HepG2 (cell line): Measurements from ENCODE around the gene ZFAND3. TPM values are rescaled to one million over a fixed set of nuclear protein-coding genes. Genes with fewer than 3 reads are reported as not detected.

ENCODE experiments used
- ATAC-seq: fragments of 200-7000 bp; cut with Tn5 transposase; 3 replicates; pipeline ENCODE4 v1.9.1; 2020; ENCODE audit warnings: mild to moderate bottlenecking, moderate library complexity
- BruUV-seq: library from RNA; stranded (reverse); fragments of 400-500 nt; replicated peaks from 2 replicates; lab custom pipeline; 2021; lab: Mats Ljungman, UMichigan
- CTCF ChIA-PET: fragments of 300-600 bp; formaldehyde crosslinking; extraction: SDS; loops from one replicate; lab custom pipeline; 2021; ENCODE audit warnings: low total read pairs, inconsistent platforms, low intra/inter-chr PET ratio; lab: Yijun Ruan, JAX
- POLR2A ChIA-PET: fragments of 350-600 bp; sonication (Branson Sonifier 250); formaldehyde crosslinking; loops from one replicate; lab custom pipeline; 2020; ENCODE audit warnings: antibody characterized with exemption, inconsistent platforms; lab: Yijun Ruan, JAX
- DNase-seq: peaks from one replicate; pipeline ENCODE4 v3.0.0-alpha.2; 2015; ENCODE audit warnings: low spot score
- FAIRE-seq: peaks from 3 replicates; lab custom pipeline; 2011; peaks lifted over from hg19 to GRCh38; lab: Jason Lieb, UNC
- H2AFZ ChIP-seq: one replicate; pipeline ENCODE4 v1.6.1; 2011; ENCODE audit warnings: low read length, inconsistent platforms
- H3K27ac ChIP-seq: fragments of 300-600 bp; 3 replicates; pipeline ENCODE4 v1.8.0; 2011; ENCODE audit warnings: mixed run types, mild to moderate bottlenecking, mixed read lengths, low read length, inconsistent platforms; ENCODE audit not compliant: insufficient read depth; ENCODE audit errors: extremely low read length
- H3K27me3 ChIP-seq, 2 experiments: fragments of 200-600 bp in 1 of 2; 2 replicates in 1 of 2; 3 replicates in 1 of 2; pipeline versions ENCODE4 v1.6.0 to v1.8.0; 2011; ENCODE audit warnings: low read length in 2 of 2, mild to moderate bottlenecking in 2 of 2, moderate library complexity in 2 of 2, inconsistent platforms in 1 of 2; ENCODE audit not compliant: insufficient read depth in 2 of 2, control insufficient read depth in 1 of 2
- H3K36me3 ChIP-seq, 2 experiments: fragments of 200-600 bp in 1 of 2; replicated peaks in 1 of 2; 2 replicates in 1 of 2; 3 replicates in 1 of 2; pipeline versions ENCODE4 v1.5.1 to v1.8.0; 2011; ENCODE audit warnings: low read length in 2 of 2, inconsistent platforms in 1 of 2; ENCODE audit not compliant: insufficient read depth in 2 of 2, control insufficient read depth in 1 of 2
- H3K4me1 ChIP-seq: 2 replicates; pipeline ENCODE4 v1.5.1; 2012; ENCODE audit warnings: low read length, inconsistent platforms; ENCODE audit not compliant: insufficient read depth
- H3K4me2 ChIP-seq: 2 replicates; pipeline ENCODE4 v1.6.0; 2011; ENCODE audit warnings: low read depth, low read length, inconsistent platforms
- H3K4me3 ChIP-seq, 3 experiments: fragments of 200-600 bp in 1 of 3; sonication (generic), shearing (Covaris generic) in 1 of 3; replicated peaks in 1 of 3; 2 replicates each; pipeline ENCODE4 v1.5.1; 2011 to 2016; ENCODE audit warnings: low read length in 3 of 3, inconsistent platforms in 2 of 3, low read depth in 2 of 3, mild to moderate bottlenecking in 2 of 3, control low read depth in 1 of 3, mixed read lengths in 1 of 3; ENCODE audit not compliant: insufficient read depth in 1 of 3
- H3K79me2 ChIP-seq: one replicate; pipeline ENCODE4 v1.6.1; 2011; ENCODE audit warnings: low read length, inconsistent platforms; ENCODE audit not compliant: insufficient read depth
- H3K9ac ChIP-seq: 2 replicates; pipeline ENCODE4 v1.6.0; 2011; ENCODE audit warnings: mild to moderate bottlenecking, low read depth, low read length, inconsistent platforms; ENCODE audit not compliant: insufficient read depth
- H3K9me3 ChIP-seq: 2 replicates; pipeline ENCODE4 v1.5.1; 2012; ENCODE audit warnings: mild to moderate bottlenecking, low read length
- H4K20me1 ChIP-seq: 2 replicates; pipeline ENCODE4 v1.6.0; 2011; ENCODE audit warnings: inconsistent platforms, mild to moderate bottlenecking, low read length, moderate library complexity; ENCODE audit not compliant: insufficient read depth
- ATRX ChIP-seq: sonication (generic); formaldehyde crosslinking; IDR thresholded peaks from 2 replicates; pipeline ENCODE4 v1.4.0; 2020; ENCODE audit warnings: missing genetic modification reagents, borderline replicate concordance
- MBNL3 ChIP-seq: fragments of 250-450 bp; sonication (Bioruptor Pico); conservative IDR thresholded peaks from 2 replicates; pipeline ENCODE4 v1.8.0; 2022; ENCODE audit warnings: mild to moderate bottlenecking, inconsistent platforms
- SP140L ChIP-seq: sonication (generic); formaldehyde crosslinking; IDR thresholded peaks from 2 replicates; pipeline ENCODE4 v1.4.0; 2020; ENCODE audit warnings: missing genetic modification reagents, borderline replicate concordance
- THYN1 ChIP-seq: sonication (generic); formaldehyde crosslinking; IDR thresholded peaks from 2 replicates; pipeline ENCODE4 v1.8.1; 2023; ENCODE audit warnings: low read depth, mild to moderate bottlenecking, moderate library complexity, missing genetic modification reagents, borderline replicate concordance
- ZBTB3 ChIP-seq: sonication (generic); formaldehyde crosslinking; IDR thresholded peaks from 2 replicates; pipeline ENCODE4 v1.4.0; 2020; ENCODE audit warnings: low read depth, mild to moderate bottlenecking, moderate library complexity, missing genetic modification reagents, borderline replicate concordance
- ZFP37 ChIP-seq: sonication (generic); formaldehyde crosslinking; IDR thresholded peaks from 2 replicates; pipeline ENCODE4 v1.4.0; 2020; ENCODE audit warnings: missing genetic modification reagents, borderline replicate concordance
- WGBS: methylation state at CpG from one replicate; pipeline ENCODE4 v1.1.6; 2017; ENCODE audit warnings: low lambda C conversion rate; 5-methylcytosine and 5-hydroxymethylcytosine counted together
- in situ Hi-C: cut with HindIII; loops from 2 replicates; pipeline ENCODE4 v1.10.0; 2017; ENCODE audit warnings: low pct_unique_long_range_greater_than_20kb; ENCODE audit not compliant: extremely low pct_ligation_motif_present
- intact Hi-C: fragments of 100-400 bp; cut with micrococcal nuclease; formaldehyde crosslinking; loops from one replicate; pipeline ENCODE4 v1.10.0; 2022; ENCODE audit not compliant: unreplicated experiment
- polyA plus RNA-seq, 8 experiments: library from polyadenylated mRNA; depleted of rRNA in 3 of 8; stranded (reverse) in 7 of 8; unstranded in 1 of 8; fragments of >200 nt; fragmentation: Illumina TruSeq in 4 of 8; extraction: Trizol in 4 of 8; gene quantifications; 2 replicates each; pipeline versions ENCODE4 v1.2.1 to v1.2.3, GENCODE V29; 2011 to 2016; ENCODE audit warnings: low read depth in 4 of 8, missing spikeins in 1 of 8, mixed read lengths in 1 of 8; ENCODE audit not compliant: insufficient read depth in 1 of 8
- total RNA-seq, 5 experiments: library from RNA; depleted of rRNA; stranded (reverse); fragments of >200 nt; fragmentation: Illumina TruSeq; extraction: Trizol; gene quantifications; 2 replicates each; pipeline ENCODE4 v1.2.3, GENCODE V29; 2016; ENCODE audit warnings: low read depth in 1 of 5
- TF ChIP-seq, protein P1 (sequence below): sonication (generic); formaldehyde crosslinking; IDR thresholded peaks from 2 replicates; pipeline ENCODE4 v1.4.0; 2020; ENCODE audit warnings: mild to moderate bottlenecking, missing genetic modification reagents, borderline replicate concordance
- TF ChIP-seq, protein P2 (sequence below): sonication (generic); formaldehyde crosslinking; IDR thresholded peaks from 2 replicates; pipeline ENCODE4 v1.5.0; 2020; ENCODE audit warnings: mild to moderate bottlenecking, missing genetic modification reagents, borderline replicate concordance
- TF ChIP-seq, protein P3 (sequence below): sonication (generic); formaldehyde crosslinking; IDR thresholded peaks from 2 replicates; pipeline ENCODE4 v1.8.0; 2022; ENCODE audit warnings: missing genetic modification reagents, mild to moderate bottlenecking, borderline replicate concordance
- TF ChIP-seq, protein P4 (sequence below): sonication (generic); formaldehyde crosslinking; IDR thresholded peaks from 2 replicates; pipeline ENCODE4 v1.4.0; 2020; ENCODE audit warnings: missing genetic modification reagents, borderline replicate concordance

The ZFAND3 gene
- total and polyA plus RNA-seq, 2 of the 13 experiments (the other 11 are each of a cell fraction or from before 2014, with no cell fraction given), result 16.4 to 17.1 TPM

DNA sequence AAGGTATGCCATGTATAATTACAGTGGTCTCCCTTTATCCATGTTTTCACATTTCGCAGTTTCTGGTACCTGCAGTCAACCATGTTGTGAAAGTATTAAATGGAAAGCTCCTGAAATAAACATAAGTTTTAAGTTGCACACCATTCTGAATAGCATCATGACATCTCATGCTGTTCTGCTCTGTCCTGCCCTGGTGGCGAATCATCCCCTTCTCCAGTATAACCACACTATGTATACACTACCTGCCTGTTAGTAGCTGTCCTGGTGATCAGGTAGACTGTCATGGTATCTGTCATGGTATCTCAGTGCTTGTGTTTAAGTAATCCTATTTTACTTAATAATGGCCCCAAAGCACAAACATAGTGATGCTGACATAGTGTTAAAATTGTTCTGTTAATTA lies 97.1 kb downstream of the ZFAND3 start:
- ATAC-seq, result peak; percentile 51; the same call in 2 of the 3 replicates
- CTCF ChIA-PET, result no interaction called here
- Histone ChIP-seq H3K4me1 (peaks cover 32% of the 10 kb centered on the region), H4K20me1 (peaks cover 22% of the 10 kb centered on the region), H3K4me3 (no peak overlapping the region)
- WGBS, result 100% methylated on average over 2 of the region's 2 CpGs
- in situ Hi-C loops, result no loop called here
- TF ChIP-seq, protein P1, sequence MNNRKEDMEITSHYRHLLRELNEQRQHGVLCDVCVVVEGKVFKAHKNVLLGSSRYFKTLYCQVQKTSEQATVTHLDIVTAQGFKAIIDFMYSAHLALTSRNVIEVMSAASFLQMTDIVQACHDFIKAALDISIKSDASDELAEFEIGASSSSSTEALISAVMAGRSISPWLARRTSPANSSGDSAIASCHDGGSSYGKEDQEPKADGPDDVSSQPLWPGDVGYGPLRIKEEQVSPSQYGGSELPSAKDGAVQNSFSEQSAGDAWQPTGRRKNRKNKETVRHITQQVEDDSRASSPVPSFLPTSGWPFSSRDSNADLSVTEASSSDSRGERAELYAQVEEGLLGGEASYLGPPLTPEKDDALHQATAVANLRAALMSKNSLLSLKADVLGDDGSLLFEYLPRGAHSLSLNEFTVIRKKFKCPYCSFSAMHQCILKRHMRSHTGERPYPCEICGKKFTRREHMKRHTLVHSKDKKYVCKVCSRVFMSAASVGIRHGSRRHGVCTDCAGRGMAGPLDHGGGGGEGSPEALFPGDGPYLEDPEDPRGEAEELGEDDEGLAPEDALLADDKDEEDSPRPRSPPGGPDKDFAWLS (CRISPR knock-in tag), result no peak
- TF ChIP-seq, protein P2, sequence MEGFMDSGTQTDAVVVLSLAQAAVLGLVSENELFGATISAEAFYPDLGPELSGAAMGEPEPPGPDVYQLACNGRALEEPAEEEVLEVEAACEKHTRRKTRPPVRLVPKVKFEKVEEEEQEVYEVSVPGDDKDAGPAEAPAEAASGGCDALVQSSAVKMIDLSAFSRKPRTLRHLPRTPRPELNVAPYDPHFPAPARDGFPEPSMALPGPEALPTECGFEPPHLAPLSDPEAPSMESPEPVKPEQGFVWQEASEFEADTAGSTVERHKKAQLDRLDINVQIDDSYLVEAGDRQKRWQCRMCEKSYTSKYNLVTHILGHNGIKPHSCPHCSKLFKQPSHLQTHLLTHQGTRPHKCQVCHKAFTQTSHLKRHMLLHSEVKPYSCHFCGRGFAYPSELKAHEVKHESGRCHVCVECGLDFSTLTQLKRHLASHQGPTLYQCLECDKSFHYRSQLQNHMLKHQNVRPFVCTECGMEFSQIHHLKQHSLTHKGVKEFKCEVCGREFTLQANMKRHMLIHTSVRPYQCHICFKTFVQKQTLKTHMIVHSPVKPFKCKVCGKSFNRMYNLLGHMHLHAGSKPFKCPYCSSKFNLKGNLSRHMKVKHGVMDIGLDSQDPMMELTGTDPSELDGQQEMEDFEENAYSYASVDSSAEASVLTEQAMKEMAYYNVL (CRISPR knock-in tag), result no peak
- TF ChIP-seq ZBTB3 (CRISPR knock-in tag) (no peak), THYN1 (CRISPR knock-in tag) (no peak), SP140L (no peak), ZFP37 (no peak), ATRX (no peak), MBNL3 (CRISPR knock-in tag) (no peak)
- TF ChIP-seq, protein P3, sequence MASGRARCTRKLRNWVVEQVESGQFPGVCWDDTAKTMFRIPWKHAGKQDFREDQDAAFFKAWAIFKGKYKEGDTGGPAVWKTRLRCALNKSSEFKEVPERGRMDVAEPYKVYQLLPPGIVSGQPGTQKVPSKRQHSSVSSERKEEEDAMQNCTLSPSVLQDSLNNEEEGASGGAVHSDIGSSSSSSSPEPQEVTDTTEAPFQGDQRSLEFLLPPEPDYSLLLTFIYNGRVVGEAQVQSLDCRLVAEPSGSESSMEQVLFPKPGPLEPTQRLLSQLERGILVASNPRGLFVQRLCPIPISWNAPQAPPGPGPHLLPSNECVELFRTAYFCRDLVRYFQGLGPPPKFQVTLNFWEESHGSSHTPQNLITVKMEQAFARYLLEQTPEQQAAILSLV (CRISPR knock-in tag), result no peak
- TF ChIP-seq, protein P4, sequence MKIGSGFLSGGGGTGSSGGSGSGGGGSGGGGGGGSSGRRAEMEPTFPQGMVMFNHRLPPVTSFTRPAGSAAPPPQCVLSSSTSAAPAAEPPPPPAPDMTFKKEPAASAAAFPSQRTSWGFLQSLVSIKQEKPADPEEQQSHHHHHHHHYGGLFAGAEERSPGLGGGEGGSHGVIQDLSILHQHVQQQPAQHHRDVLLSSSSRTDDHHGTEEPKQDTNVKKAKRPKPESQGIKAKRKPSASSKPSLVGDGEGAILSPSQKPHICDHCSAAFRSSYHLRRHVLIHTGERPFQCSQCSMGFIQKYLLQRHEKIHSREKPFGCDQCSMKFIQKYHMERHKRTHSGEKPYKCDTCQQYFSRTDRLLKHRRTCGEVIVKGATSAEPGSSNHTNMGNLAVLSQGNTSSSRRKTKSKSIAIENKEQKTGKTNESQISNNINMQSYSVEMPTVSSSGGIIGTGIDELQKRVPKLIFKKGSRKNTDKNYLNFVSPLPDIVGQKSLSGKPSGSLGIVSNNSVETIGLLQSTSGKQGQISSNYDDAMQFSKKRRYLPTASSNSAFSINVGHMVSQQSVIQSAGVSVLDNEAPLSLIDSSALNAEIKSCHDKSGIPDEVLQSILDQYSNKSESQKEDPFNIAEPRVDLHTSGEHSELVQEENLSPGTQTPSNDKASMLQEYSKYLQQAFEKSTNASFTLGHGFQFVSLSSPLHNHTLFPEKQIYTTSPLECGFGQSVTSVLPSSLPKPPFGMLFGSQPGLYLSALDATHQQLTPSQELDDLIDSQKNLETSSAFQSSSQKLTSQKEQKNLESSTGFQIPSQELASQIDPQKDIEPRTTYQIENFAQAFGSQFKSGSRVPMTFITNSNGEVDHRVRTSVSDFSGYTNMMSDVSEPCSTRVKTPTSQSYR (CRISPR knock-in tag), result no peak
- TF ChIP-seq, all 625 proteins: peak for 0
- H3K79me2 ChIP-seq, result peaks cover 47% of the 10 kb centered on the region
- POLR2A ChIA-PET, result no interaction called here
- no peaks in the 10 kb centered on the region for H3K27me3 ChIP-seq
- H3K9ac ChIP-seq, result no peak overlapping the region
- DNase-seq, result no peak
- H3K27ac ChIP-seq, result no peak overlapping the region
- no peak overlapping the region for H2AFZ ChIP-seq
- no peak for FAIRE-seq
- H3K4me2 ChIP-seq, result no peak overlapping the region
- BruUV-seq, result no TSS peak
- H3K36me3 ChIP-seq, result 0 out of 5 replicates have a peak, but pooled peaks cover 0 to 1% of the 10 kb centered on the region in 2 experiments
- intact Hi-C loops, result no loop called here
- H3K9me3 ChIP-seq, result no peaks in the 10 kb centered on the region
